ENCODE data around the gene NDUFS4.
"Not testable (repeated sequence)": the region's sequence is repeated elsewhere in the genome, so short reads cannot be mapped to it uniquely, and the experiment has no call there.

Gene NDUFS4

GRCh38 chr5:53576674-53577073, 16.2 kb downstream of the NDUFS4 start:
- no peak for DNase-seq

GRCh38 chr5:53578854-53579253, 18.4 kb downstream of the NDUFS4 start:
- DNase-seq: no peak

GRCh38 chr5:53580547-53580946, 20.1 kb downstream of the NDUFS4 start:
- no peak for DNase-seq

- DNase-seq: no peak
These were observed 21.8 kb downstream of the NDUFS4 start for GRCh38 chr5:53582225-53582624.

GRCh38 chr5:53590759-53591158, 30.3 kb downstream of the NDUFS4 start:
- DNase-seq: no peak

GRCh38 chr5:53594419-53594818, 34.0 kb downstream of the NDUFS4 start:
- DNase-seq: no peak

- no peak for DNase-seq
These were observed 37.5 kb downstream of the NDUFS4 start for GRCh38 chr5:53597894-53598293.

GRCh38 chr5:53601570-53601969, 41.1 kb downstream of the NDUFS4 start:
- DNase-seq: no peak

- no peak for DNase-seq
These were observed 42.7 kb downstream of the NDUFS4 start for GRCh38 chr5:53603009-53603687.

- no peak for DNase-seq
These were observed 43.9 kb downstream of the NDUFS4 start for GRCh38 chr5:53604309-53604708.

- no peak for DNase-seq
These were observed 47.4 kb downstream of the NDUFS4 start for GRCh38 chr5:53607886-53608285.

GRCh38 chr5:53608897-53609296, 48.5 kb downstream of the NDUFS4 start:
- DNase-seq: not testable (repeated sequence)

- DNase-seq: no peak
These were observed 52.6 kb downstream of the NDUFS4 start for GRCh38 chr5:53613061-53613460.

- no peak for DNase-seq
These were observed 53.1 kb downstream of the NDUFS4 start for GRCh38 chr5:53613536-53613935.

GRCh38 chr5:53614376-53614885, 54.0 kb downstream of the NDUFS4 start:
- DNase-seq: no peak

- no peak for DNase-seq
These were observed 56.6 kb downstream of the NDUFS4 start for GRCh38 chr5:53616939-53617549.

GRCh38 chr5:53631251-53631650, 70.8 kb downstream of the NDUFS4 start:
- DNase-seq: no peak

- no peak for DNase-seq
These were observed 81.6 kb downstream of the NDUFS4 start for GRCh38 chr5:53642061-53642460.

GRCh38 chr5:53643445-53643844, 83.0 kb downstream of the NDUFS4 start:
- DNase-seq: no peak

- no peak for DNase-seq
These were observed 84.6 kb downstream of the NDUFS4 start for GRCh38 chr5:53645078-53645477.

GRCh38 chr5:53649352-53649751, 88.9 kb downstream of the NDUFS4 start:
- DNase-seq: no peak

- DNase-seq: not testable (repeated sequence)
These were observed 100.1 kb downstream of the NDUFS4 start for GRCh38 chr5:53660573-53660972.

GRCh38 chr5:53665313-53665712, 104.9 kb downstream of the NDUFS4 start:
- not testable (repeated sequence) for DNase-seq

- no peak for DNase-seq
These were observed 107.2 kb downstream of the NDUFS4 start for GRCh38 chr5:53667621-53668020.

- DNase-seq: no peak
These were observed 111.0 kb downstream of the NDUFS4 start for GRCh38 chr5:53671447-53671846.
